DOHH2 (cell line): Measurements from ENCODE around the gene ASPDH.

Experiments
- EZH2phosphoT487 ChIP-seq: fragments of 200-600 bp; sonication (generic); IDR thresholded peaks from 2 replicates; pipeline ENCODE4 v1.6.1; 2017; ENCODE audit warnings: borderline replicate concordance, mild to moderate bottlenecking, antibody characterized with exemption, low read length, moderate library complexity, mixed read lengths
- TF ChIP-seq, protein P1 (sequence below): fragments of 200-600 bp; sonication (generic); IDR thresholded peaks from one replicate; pipeline ENCODE4 v1.5.1; 2014; ENCODE audit warnings: antibody characterized with exemption, mild to moderate bottlenecking, low read depth, low read length; ENCODE audit not compliant: poor library complexity, severe bottlenecking

DNA sequence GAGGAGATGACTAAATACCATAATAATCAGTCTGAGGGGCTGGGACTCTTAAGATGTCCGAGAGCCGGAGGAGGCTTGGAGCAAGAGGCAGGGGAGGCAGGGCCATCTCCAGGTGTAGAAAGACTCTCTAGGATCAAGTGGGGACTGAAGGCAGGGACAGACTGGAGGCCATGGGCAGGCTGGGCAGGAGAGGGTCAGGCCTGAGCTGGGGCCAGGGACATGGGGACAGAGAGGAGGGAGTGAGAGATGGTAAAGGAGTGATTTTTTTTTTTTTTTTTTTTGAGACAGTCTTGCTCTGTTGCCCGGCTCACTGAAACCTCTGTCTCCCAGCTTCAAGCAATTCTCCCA, 4.9 kb downstream of the ASPDH start:
- TF ChIP-seq, protein P1, sequence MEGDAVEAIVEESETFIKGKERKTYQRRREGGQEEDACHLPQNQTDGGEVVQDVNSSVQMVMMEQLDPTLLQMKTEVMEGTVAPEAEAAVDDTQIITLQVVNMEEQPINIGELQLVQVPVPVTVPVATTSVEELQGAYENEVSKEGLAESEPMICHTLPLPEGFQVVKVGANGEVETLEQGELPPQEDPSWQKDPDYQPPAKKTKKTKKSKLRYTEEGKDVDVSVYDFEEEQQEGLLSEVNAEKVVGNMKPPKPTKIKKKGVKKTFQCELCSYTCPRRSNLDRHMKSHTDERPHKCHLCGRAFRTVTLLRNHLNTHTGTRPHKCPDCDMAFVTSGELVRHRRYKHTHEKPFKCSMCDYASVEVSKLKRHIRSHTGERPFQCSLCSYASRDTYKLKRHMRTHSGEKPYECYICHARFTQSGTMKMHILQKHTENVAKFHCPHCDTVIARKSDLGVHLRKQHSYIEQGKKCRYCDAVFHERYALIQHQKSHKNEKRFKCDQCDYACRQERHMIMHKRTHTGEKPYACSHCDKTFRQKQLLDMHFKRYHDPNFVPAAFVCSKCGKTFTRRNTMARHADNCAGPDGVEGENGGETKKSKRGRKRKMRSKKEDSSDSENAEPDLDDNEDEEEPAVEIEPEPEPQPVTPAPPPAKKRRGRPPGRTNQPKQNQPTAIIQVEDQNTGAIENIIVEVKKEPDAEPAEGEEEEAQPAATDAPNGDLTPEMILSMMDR = no peak
- no peak for TF ChIP-seq EZH2phosphoT487
